Neural crest cell (in vitro differentiated cells): Measurements from ENCODE around the gene CHD9. TPM values are rescaled to one million over a fixed set of nuclear protein-coding genes. Genes with fewer than 3 reads are reported as not detected.
"Not testable (repeated sequence)": the region's sequence is repeated elsewhere in the genome, so short reads cannot be mapped to it uniquely, and the experiment has no call there.

Source experiments
- DNase-seq: peaks from one replicate; pipeline ENCODE4 v3.0.0; 2021; ENCODE audit warnings: low read depth, mixed read lengths, low spot score
- H3K27ac Mint-ChIP-seq: one replicate; pipeline ENCODE4 v1.8.0; 2021; ENCODE audit warnings: mild to moderate bottlenecking, mixed read lengths; ENCODE audit not compliant: unreplicated experiment
- H3K27me3 Mint-ChIP-seq: 2 replicates; pipeline ENCODE4 v1.8.0; 2021; ENCODE audit warnings: low read depth, mild to moderate bottlenecking, mixed read lengths
- H3K36me3 Mint-ChIP-seq: 2 replicates; pipeline ENCODE4 v1.8.0; 2021; ENCODE audit warnings: low read depth, mild to moderate bottlenecking, mixed read lengths
- H3K4me1 Mint-ChIP-seq: 2 replicates; pipeline ENCODE4 v1.8.0; 2021; ENCODE audit warnings: mixed read lengths
- H3K4me3 Mint-ChIP-seq: one replicate; pipeline ENCODE4 v1.8.0; 2021; ENCODE audit warnings: mild to moderate bottlenecking, mixed read lengths
- H3K9me3 Mint-ChIP-seq: 2 replicates; pipeline ENCODE4 v1.8.0; 2021; ENCODE audit warnings: mixed read lengths
- CTCF ChIP-seq: fragments of 200-600 bp; sonication (generic); conservative IDR thresholded peaks from 2 replicates; pipeline ENCODE4 v1.5.0; 2021; ENCODE audit warnings: antibody characterized with exemption, mild to moderate bottlenecking
- total RNA-seq: library from RNA; stranded (reverse); gene quantifications from 2 replicates; pipeline ENCODE4 v1.2.1, GENCODE V29; 2021

Gene CHD9
- total RNA-seq, 1 donor from 2014 or later = 76.0 TPM

GRCh38 chr16:53257001-53257400, 202.2 kb downstream of the CHD9 start:
- Mint-ChIP-seq H3K9me3 (peaks cover 5% of the 10 kb centered on the region), H3K4me3 (no peak overlapping the region), H3K4me1 (no peaks in the 10 kb centered on the region), H3K27ac (no peak overlapping the region), H3K27me3 (no peaks in the 10 kb centered on the region), H3K36me3 (peaks cover 53% of the 10 kb centered on the region)
- no peak for DNase-seq
- TF ChIP-seq CTCF = no peak

- DNase-seq = no peak
- H3K27me3 Mint-ChIP-seq = no peaks in the 10 kb centered on the region
- TF ChIP-seq CTCF = no peak
- H3K9me3 Mint-ChIP-seq = peaks cover 5% of the 10 kb centered on the region
- H3K36me3 Mint-ChIP-seq = peaks cover 42% of the 10 kb centered on the region
- H3K4me3 Mint-ChIP-seq = no peak overlapping the region
- no peaks in the 10 kb centered on the region for H3K4me1 Mint-ChIP-seq
- no peak overlapping the region for H3K27ac Mint-ChIP-seq
Observed at GRCh38 chr16:53258809-53259208, 204.0 kb downstream of the CHD9 start.

GRCh38 chr16:53261276-53261675, 206.5 kb downstream of the CHD9 start:
- H3K36me3 Mint-ChIP-seq = peaks cover 37% of the 10 kb centered on the region
- H3K9me3 Mint-ChIP-seq = peaks cover 5% of the 10 kb centered on the region
- no peaks in the 10 kb centered on the region for H3K4me1 Mint-ChIP-seq
- no peaks in the 10 kb centered on the region for H3K27me3 Mint-ChIP-seq
- TF ChIP-seq CTCF = no peak
- no peak overlapping the region for H3K4me3 Mint-ChIP-seq
- DNase-seq = no peak
- H3K27ac Mint-ChIP-seq = no peak overlapping the region

GRCh38 chr16:53262645-53263044, 207.9 kb downstream of the CHD9 start:
- DNase-seq = no peak
- H3K4me3 Mint-ChIP-seq = no peak overlapping the region
- peaks cover 5% of the 10 kb centered on the region for H3K9me3 Mint-ChIP-seq
- H3K27me3 Mint-ChIP-seq = no peaks in the 10 kb centered on the region
- no peak overlapping the region for H3K27ac Mint-ChIP-seq
- no peaks in the 10 kb centered on the region for H3K4me1 Mint-ChIP-seq
- H3K36me3 Mint-ChIP-seq = peaks cover 26% of the 10 kb centered on the region
- no peak for TF ChIP-seq CTCF

- H3K36me3 Mint-ChIP-seq = peaks cover 19% of the 10 kb centered on the region
- no peak overlapping the region for H3K4me3 Mint-ChIP-seq
- H3K4me1 Mint-ChIP-seq = no peaks in the 10 kb centered on the region
- H3K27me3 Mint-ChIP-seq = no peaks in the 10 kb centered on the region
- no peak for TF ChIP-seq CTCF
- no peak overlapping the region for H3K27ac Mint-ChIP-seq
- H3K9me3 Mint-ChIP-seq = no peaks in the 10 kb centered on the region
- DNase-seq = no peak
Observed at GRCh38 chr16:53266156-53266555, 211.4 kb downstream of the CHD9 start.

- DNase-seq, H3K9me3 Mint-ChIP-seq, H3K4me1 Mint-ChIP-seq, H3K27me3 Mint-ChIP-seq, H3K4me3 Mint-ChIP-seq, H3K27ac Mint-ChIP-seq: not testable (repeated sequence)
- peaks cover 16% of the 10 kb centered on the region for H3K36me3 Mint-ChIP-seq
Observed at GRCh38 chr16:53278498-53278897, 223.7 kb downstream of the CHD9 start.
